Esophagus squamous epithelium (tissue), 5 donors: ENCODE measurements around the gene PRSS50. TPM values are rescaled to one million over a fixed set of nuclear protein-coding genes. Genes with fewer than 3 reads are reported as not detected.

Source experiments
- DNase-seq: peaks from one replicate; lab custom pipeline; 2025; lab: John Stamatoyannopoulos, UW
- H3K27ac ChIP-seq, 4 donors: fragments of 200-600 bp; sonication (generic); one replicate each; pipeline ENCODE4 v1.5.1; 2016 to 2019; ENCODE audit warnings: mild to moderate bottlenecking in 1 of 4
- H3K27me3 ChIP-seq, 4 donors: fragments of 200-600 bp; sonication (generic); 1 replicate in 3 of 4; 2 replicates in 1 of 4; pipeline versions ENCODE4 v1.5.1 to v1.6.0; 2017 to 2021; ENCODE audit warnings: antibody characterized with exemption in 1 of 4
- H3K36me3 ChIP-seq, 3 donors: fragments of 200-600 bp; sonication (generic); one replicate each; pipeline ENCODE4 v1.5.1; 2016 to 2019
- H3K4me1 ChIP-seq, 3 donors: fragments of 200-600 bp; sonication (generic); one replicate each; pipeline ENCODE4 v1.5.1; 2017 to 2019
- H3K4me3 ChIP-seq, 4 donors: fragments of 200-600 bp; sonication (generic); 1 replicate in 3 of 4; 2 replicates in 1 of 4; pipeline ENCODE4 v1.5.1; 2016 to 2019; ENCODE audit warnings: mild to moderate bottlenecking in 2 of 4, moderate library complexity in 1 of 4
- H3K9me3 ChIP-seq, 3 donors: fragments of 200-600 bp; sonication (generic); one replicate each; pipeline ENCODE4 v1.5.1; 2016 to 2019
- POLR2A ChIP-seq, 4 donors: fragments of 450-650 bp; IDR thresholded peaks; one replicate each; pipeline ENCODE4 v1.6.1; 2017; ENCODE audit warnings: antibody characterized with exemption in 4 of 4, mild to moderate bottlenecking in 4 of 4, moderate library complexity in 3 of 4
- WGBS, 2 donors: methylation state at CpG; one replicate each; pipeline ENCODE4 v1.1.5; 2018; 5-methylcytosine and 5-hydroxymethylcytosine counted together
- intact Hi-C: fragments of 100-400 bp; cut with DNase I; formaldehyde crosslinking; loops from one replicate; pipeline ENCODE4 v1.15.0; 2022
- total RNA-seq, 4 donors: library from RNA; depleted of rRNA; stranded (reverse); fragments of >200 nt; gene quantifications; one replicate each; pipeline ENCODE4 v1.1.0, GENCODE V29; 2016
- TF ChIP-seq, protein P1 (sequence below), 6 experiments: fragments of 450-650 bp in 4 of 6; fragments of 200-600 bp in 2 of 6; sonication (generic) in 2 of 6; IDR thresholded peaks; one replicate each; pipeline ENCODE4 v1.5.1; 2016 to 2019; ENCODE audit warnings: antibody characterized with exemption in 6 of 6, mild to moderate bottlenecking in 4 of 6, moderate library complexity in 4 of 6
- donor health status: DM: yes; HTN: yes; CAD: no.

Gene PRSS50
- total RNA-seq, 4 donors from 2014 or later, result 0.19 TPM; not detected in 3

DNA sequence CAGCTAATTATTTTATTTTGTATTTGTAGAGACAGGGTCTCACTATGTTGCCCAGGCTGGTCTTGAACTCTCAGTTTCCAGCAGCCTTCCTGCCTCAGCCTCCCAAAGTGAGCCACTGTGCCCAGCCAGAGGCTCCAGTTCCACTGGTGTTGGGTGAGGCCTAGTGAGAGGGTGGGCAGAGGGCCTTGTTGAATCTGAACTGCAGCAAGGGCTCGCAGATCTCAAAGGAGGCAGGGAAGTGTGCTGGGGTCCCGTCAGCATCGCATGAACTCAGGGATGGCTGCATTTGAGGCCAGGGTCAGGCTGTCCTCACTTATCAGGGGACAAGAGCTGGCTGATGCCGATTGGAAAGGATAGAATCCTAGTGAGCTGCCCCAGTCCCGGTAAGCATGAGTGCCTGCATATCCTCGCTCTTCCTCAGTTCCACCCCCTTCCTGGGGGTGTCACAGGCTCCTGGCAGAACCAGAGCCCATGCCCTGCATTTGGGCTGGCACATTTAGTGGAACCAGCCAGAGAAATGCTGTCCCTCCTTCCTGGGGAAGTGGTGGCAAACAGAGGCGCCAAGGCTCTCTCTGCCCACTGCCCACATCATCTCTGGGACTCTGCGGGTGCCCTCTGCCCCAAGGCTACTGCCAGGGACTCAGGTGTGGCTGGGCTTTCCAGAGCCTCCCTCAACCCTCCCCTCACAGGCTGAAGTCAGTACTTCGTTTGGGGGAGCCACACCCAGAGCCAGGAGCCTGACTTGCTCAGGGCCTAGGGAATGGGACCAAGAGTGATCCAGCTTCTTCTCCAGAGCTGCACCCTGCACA, 48.3 kb downstream of the PRSS50 start:
- no peaks in the 10 kb centered on the region for H3K27me3 ChIP-seq
- no peak overlapping the region for H3K27ac ChIP-seq
- H3K4me1 ChIP-seq, result peaks cover 0 to 8% (median 0%) of the 10 kb centered on the region in 3 donors
- WGBS, 2 donors, result 78% methylated on average over 6 of the region's 9 CpGs; no CpG with 5 or more reads in 1 of the 2 donors
- intact Hi-C loops, result no loop called here
- TF ChIP-seq POLR2A (IDR thresholded peaks at IDR 0.05), result no peak
- TF ChIP-seq, protein P1, sequence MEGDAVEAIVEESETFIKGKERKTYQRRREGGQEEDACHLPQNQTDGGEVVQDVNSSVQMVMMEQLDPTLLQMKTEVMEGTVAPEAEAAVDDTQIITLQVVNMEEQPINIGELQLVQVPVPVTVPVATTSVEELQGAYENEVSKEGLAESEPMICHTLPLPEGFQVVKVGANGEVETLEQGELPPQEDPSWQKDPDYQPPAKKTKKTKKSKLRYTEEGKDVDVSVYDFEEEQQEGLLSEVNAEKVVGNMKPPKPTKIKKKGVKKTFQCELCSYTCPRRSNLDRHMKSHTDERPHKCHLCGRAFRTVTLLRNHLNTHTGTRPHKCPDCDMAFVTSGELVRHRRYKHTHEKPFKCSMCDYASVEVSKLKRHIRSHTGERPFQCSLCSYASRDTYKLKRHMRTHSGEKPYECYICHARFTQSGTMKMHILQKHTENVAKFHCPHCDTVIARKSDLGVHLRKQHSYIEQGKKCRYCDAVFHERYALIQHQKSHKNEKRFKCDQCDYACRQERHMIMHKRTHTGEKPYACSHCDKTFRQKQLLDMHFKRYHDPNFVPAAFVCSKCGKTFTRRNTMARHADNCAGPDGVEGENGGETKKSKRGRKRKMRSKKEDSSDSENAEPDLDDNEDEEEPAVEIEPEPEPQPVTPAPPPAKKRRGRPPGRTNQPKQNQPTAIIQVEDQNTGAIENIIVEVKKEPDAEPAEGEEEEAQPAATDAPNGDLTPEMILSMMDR (IDR thresholded peaks at IDR 0.05), result no peak
- H3K4me3 ChIP-seq, result no peak overlapping the region
- peaks cover 4 to 45% (median 6%) of the 10 kb centered on the region in 3 donors for H3K36me3 ChIP-seq
- no peak for DNase-seq
- H3K9me3 ChIP-seq, result no peaks in the 10 kb centered on the region

- DNase-seq, result no peak
- TF ChIP-seq, protein P1 (IDR thresholded peaks at IDR 0.05), result no peak
- no peak for TF ChIP-seq POLR2A (IDR thresholded peaks at IDR 0.05)
- Histone ChIP-seq H3K27ac (no peak overlapping the region), H3K36me3 (peaks cover 0 to 37% (median 1%) of the 10 kb centered on the region in 3 donors), H3K27me3 (no peaks in the 10 kb centered on the region), H3K9me3 (no peaks in the 10 kb centered on the region), H3K4me3 (no peak overlapping the region), H3K4me1 (peaks cover 0 to 12% (median under 1%) of the 10 kb centered on the region in 3 donors)
- intact Hi-C loops, result no loop called here
- WGBS, 2 donors, result 100% methylated on average over 1 of the region's 2 CpGs
Measured at GRCh38 chr3:46668591-46668990, 49.1 kb downstream of the PRSS50 start.

DNA sequence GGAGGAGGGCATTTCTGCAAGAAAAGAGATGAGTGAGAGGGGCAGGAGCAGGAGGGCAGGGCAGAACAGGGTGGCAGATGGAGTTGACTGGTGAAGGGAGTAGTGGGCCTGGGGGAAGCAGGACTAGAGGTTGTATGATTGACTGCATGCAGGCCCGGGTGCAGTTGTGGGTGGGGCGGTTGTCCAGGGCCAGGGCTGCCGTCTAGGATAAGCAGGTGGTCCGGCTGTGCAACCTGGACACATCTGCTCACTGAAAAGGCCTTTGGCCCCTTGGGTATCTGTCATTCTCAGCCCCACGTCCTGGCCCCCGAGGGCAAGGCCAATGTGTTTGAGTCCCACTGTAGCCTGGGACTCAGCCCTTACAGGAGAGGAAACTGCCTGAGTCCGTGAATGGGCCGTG, 49.6 kb downstream of the PRSS50 start:
- peaks cover 0 to 32% (median 0%) of the 10 kb centered on the region in 3 donors for H3K36me3 ChIP-seq
- no peak overlapping the region for H3K4me3 ChIP-seq
- DNase-seq, result no peak
- no peaks in the 10 kb centered on the region for H3K9me3 ChIP-seq
- H3K27ac ChIP-seq, result no peak overlapping the region
- H3K4me1 ChIP-seq, result peaks cover 0 to 17% (median 5%) of the 10 kb centered on the region in 3 donors
- WGBS, 2 donors, result 62 to 84% methylated on average over 3 to 4 of the region's 8 CpGs
- H3K27me3 ChIP-seq, result no peaks in the 10 kb centered on the region
- intact Hi-C loops, result no loop called here
- TF ChIP-seq, protein P1 (IDR thresholded peaks at IDR 0.05), result no peak
- TF ChIP-seq POLR2A (IDR thresholded peaks at IDR 0.05), result no peak

DNA sequence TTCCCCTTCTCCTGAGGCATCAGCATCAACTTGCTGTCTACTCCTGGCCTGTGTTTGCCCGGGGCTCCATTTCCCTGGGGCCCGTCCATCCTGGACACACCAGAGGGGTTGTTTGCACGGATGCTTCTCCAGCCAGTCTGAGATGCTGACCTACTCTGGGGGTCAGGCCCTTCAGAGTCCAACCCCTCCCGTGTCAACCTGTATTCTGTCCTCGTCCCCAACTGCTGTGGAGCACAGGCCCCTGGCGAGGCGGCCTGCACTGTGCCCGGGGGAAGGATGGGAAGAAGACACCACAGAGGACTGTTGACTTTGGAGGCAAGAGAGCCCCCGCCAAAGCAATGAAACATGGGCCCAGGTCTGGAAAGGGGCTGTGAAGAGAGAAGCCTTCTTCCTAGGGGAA, 50.0 kb downstream of the PRSS50 start:
- DNase-seq, result no peak
- 71 to 100% methylated on average over 3 to 4 of the region's 9 CpGs for WGBS, 2 donors

More for the DNA sequence above, 50.0 kb downstream of the PRSS50 start:
- Histone ChIP-seq H3K4me1 (peaks cover 0 to 21% (median 9%) of the 10 kb centered on the region in 3 donors), H3K27ac (no peak overlapping the region), H3K9me3 (no peaks in the 10 kb centered on the region), H3K27me3 (no peaks in the 10 kb centered on the region), H3K4me3 (no peak overlapping the region), H3K36me3 (peaks cover 0 to 27% (median 0%) of the 10 kb centered on the region in 3 donors)
- no peak for TF ChIP-seq POLR2A (IDR thresholded peaks at IDR 0.05)
- TF ChIP-seq, protein P1 (IDR thresholded peaks at IDR 0.05), result no peak
- intact Hi-C loops, result no loop called here
